ENCODE measurements around the gene RFTN2. TPM values are rescaled to one million over a fixed set of nuclear protein-coding genes. Genes with fewer than 3 reads are reported as not detected.

Gene RFTN2
- total RNA-seq, 2 experiments from 2014 or later: not detected

GRCh38 chr2:197547163-197547900 is 128.1 kb downstream of the RFTN2 start:
- no peak for TF ChIP-seq CTCF (conservative IDR thresholded peaks at IDR 0.05; ENCODE audit: low read length)
- no peak for TF ChIP-seq EZH2phosphoT487 (IDR thresholded peaks at IDR 0.05; ENCODE audit: borderline replicate concordance, low read depth, low read length)
- no peak overlapping the region for H3K4me3 ChIP-seq (ENCODE audit: low read depth, low read length, poor library complexity, severe bottlenecking)
- POLR2A ChIA-PET: no interaction called here
- H3K36me3 ChIP-seq (ENCODE audit: insufficient read depth, low read length): peaks cover 95% of the 10 kb centered on the region
- H2AFZ ChIP-seq (ENCODE audit: low read length): no peak overlapping the region
- H3K9me3 ChIP-seq (ENCODE audit: low read length): no peaks in the 10 kb centered on the region
- no peaks in the 10 kb centered on the region for H3K4me1 ChIP-seq (ENCODE audit: insufficient read depth, low read length, poor library complexity, severe bottlenecking)
- peaks cover 5% of the 10 kb centered on the region; the same call in 1 of the 2 replicates for H3K79me2 ChIP-seq (ENCODE audit: insufficient read depth, low read depth, low read length)
- CTCF ChIA-PET (ENCODE audit: unreplicated experiment): no interaction called here
- no peaks in the 10 kb centered on the region for H4K20me1 ChIP-seq (ENCODE audit: insufficient read depth, low read length)
- no peak overlapping the region for H3K27ac ChIP-seq (ENCODE audit: low read depth, low read length, poor library complexity, severe bottlenecking)
- no TSS peak for BruUV-seq (replicated peaks)
- no peak for DNase-seq (ENCODE audit: low spot score)
- no peaks in the 10 kb centered on the region for H3K9me2 ChIP-seq (ENCODE audit: insufficient read depth, low read length)
- H3K4me2 ChIP-seq (ENCODE audit: low read length): no peak overlapping the region
- intact Hi-C loops (cut with micrococcal nuclease; ENCODE audit: unreplicated experiment): no loop called here

- CTCF ChIA-PET (ENCODE audit: unreplicated experiment): no interaction called here
- BruUV-seq (replicated peaks): no TSS peak
- no peak overlapping the region for H3K4me3 ChIP-seq (ENCODE audit: low read depth, low read length, poor library complexity, severe bottlenecking)
- POLR2A ChIA-PET: interaction anchor here (0.7 kb wide), 1 partner anchor 19 kb away, joined by 3 read pairs; no protein-coding TSS in a partner anchor
- no peaks in the 10 kb centered on the region for H3K9me2 ChIP-seq (ENCODE audit: insufficient read depth, low read length)
- H3K4me1 ChIP-seq (ENCODE audit: insufficient read depth, low read length, poor library complexity, severe bottlenecking): no peaks in the 10 kb centered on the region
- intact Hi-C loops (cut with micrococcal nuclease; ENCODE audit: unreplicated experiment): no loop called here
- H2AFZ ChIP-seq (ENCODE audit: low read length): no peak overlapping the region
- no peaks in the 10 kb centered on the region for H3K9me3 ChIP-seq (ENCODE audit: low read length)
- TF ChIP-seq CTCF (conservative IDR thresholded peaks at IDR 0.05; ENCODE audit: low read length): no peak
- TF ChIP-seq EZH2phosphoT487 (IDR thresholded peaks at IDR 0.05; ENCODE audit: borderline replicate concordance, low read depth, low read length): no peak
- H3K4me2 ChIP-seq (ENCODE audit: low read length): no peak overlapping the region
- H3K27ac ChIP-seq (ENCODE audit: low read depth, low read length, poor library complexity, severe bottlenecking): no peak overlapping the region
- peaks cover 21% of the 10 kb centered on the region; the same call in 1 of the 2 replicates for H3K79me2 ChIP-seq (ENCODE audit: insufficient read depth, low read depth, low read length)
- no peaks in the 10 kb centered on the region for H4K20me1 ChIP-seq (ENCODE audit: insufficient read depth, low read length)
- no peak for DNase-seq (ENCODE audit: low spot score)
- H3K36me3 ChIP-seq (ENCODE audit: insufficient read depth, low read length): peaks cover 96% of the 10 kb centered on the region
These were observed 132.2 kb downstream of the RFTN2 start for GRCh38 chr2:197543206-197543605.

GRCh38 chr2:197539734-197540133 is 135.7 kb downstream of the RFTN2 start:
- no peaks in the 10 kb centered on the region for H3K9me2 ChIP-seq (ENCODE audit: insufficient read depth, low read length)
- H3K79me2 ChIP-seq (ENCODE audit: insufficient read depth, low read depth, low read length): peaks cover 47% of the 10 kb centered on the region; the same call in 1 of the 2 replicates
- ChIA-PET CTCF (ENCODE audit: unreplicated experiment) (no interaction called here), POLR2A (interaction anchor here (0.6 to 1.6 kb wide), 12 partner anchors 8 to 1799 kb away, joined by 3 to 9 read pairs (median 4); partner anchors contain the start of gene MOB4)
- peaks cover 98% of the 10 kb centered on the region for H3K36me3 ChIP-seq (ENCODE audit: insufficient read depth, low read length)
- DNase-seq (ENCODE audit: low spot score): no peak
- H3K4me2 ChIP-seq (ENCODE audit: low read length): no peak overlapping the region
- BruUV-seq (replicated peaks): no TSS peak
- no peak overlapping the region for H3K27ac ChIP-seq (ENCODE audit: low read depth, low read length, poor library complexity, severe bottlenecking)
- TF ChIP-seq EZH2phosphoT487 (IDR thresholded peaks at IDR 0.05; ENCODE audit: borderline replicate concordance, low read depth, low read length) (no peak), CTCF (conservative IDR thresholded peaks at IDR 0.05; ENCODE audit: low read length) (no peak)
- intact Hi-C loops (cut with micrococcal nuclease; ENCODE audit: unreplicated experiment): no loop called here
- no peak overlapping the region for H2AFZ ChIP-seq (ENCODE audit: low read length)
- H3K4me1 ChIP-seq (ENCODE audit: insufficient read depth, low read length, poor library complexity, severe bottlenecking): peaks cover 11% of the 10 kb centered on the region
- no peaks in the 10 kb centered on the region for H4K20me1 ChIP-seq (ENCODE audit: insufficient read depth, low read length)
- no peaks in the 10 kb centered on the region for H3K9me3 ChIP-seq (ENCODE audit: low read length)
- no peak overlapping the region for H3K4me3 ChIP-seq (ENCODE audit: low read depth, low read length, poor library complexity, severe bottlenecking)
